ENCODE data around the gene PLPP2. TPM values are rescaled to one million over a fixed set of nuclear protein-coding genes. Genes with fewer than 3 reads are reported as not detected.

The PLPP2 gene
- total and polyA plus RNA-seq, 9 of the 15 experiments (the other 6 are each of a cell fraction or from before 2014, with no cell fraction given) = 0.51 to 4.4 (median 2.2) TPM; not detected in 1

GRCh38 chr19:305240-306150 is 14.3 kb upstream of the PLPP2 start:
- FAIRE-seq (no peak), DNase-seq (ENCODE audit: extremely low read depth in 1 of 4, low spot score in 3 of 4) (peak in 1 of 4 experiments; percentile 8), ATAC-seq (no peak)
- H4K20me1 ChIP-seq (replicated peaks; ENCODE audit: control insufficient read depth, insufficient read depth, low read length) = no peaks in the 10 kb centered on the region; the same call in 1 of the 2 replicates
- ChIA-PET CTCF (ENCODE audit: low intra/inter-chr PET ratio) (no interaction called here), POLR2A (interaction anchor here (1.5 kb wide), 1 partner anchor 12 kb away, joined by 4 read pairs; no protein-coding TSS in a partner anchor)
- TSS peak; percentile 40 for BruUV-seq (replicated peaks)
- H3K79me2 ChIP-seq (ENCODE audit: control insufficient read depth, insufficient read depth, low read length) = 0 out of 3 replicates have a peak, but pooled peaks cover 6% of the 10 kb centered on the region
- no peak overlapping the region for H3K9ac ChIP-seq (ENCODE audit: insufficient read depth in 1 of 2, low read depth in 2 of 2, low read length in 2 of 2)
- no peaks in the 10 kb centered on the region for H3K27me3 ChIP-seq (ENCODE audit: control insufficient read depth in 2 of 2, insufficient read depth in 2 of 2, low read length in 2 of 2)
- H3K9me3 ChIP-seq (replicated peaks; ENCODE audit: control insufficient read depth, insufficient read depth, low read depth, low read length) = no peaks in the 10 kb centered on the region
- no peak overlapping the region for H3K4me3 ChIP-seq
- no peak overlapping the region for H2AFZ ChIP-seq (ENCODE audit: low read depth, low read length)
- no peak overlapping the region for H3K4me2 ChIP-seq (ENCODE audit: insufficient read depth, low read length)
- WGBS (ENCODE audit: insufficient coverage, low coverage, missing lambda C conversion rate) = 92% methylated on average over 34 of the region's 43 CpGs
- peaks cover 45% of the 10 kb centered on the region; the same call in 1 of the 3 replicates for H3K36me3 ChIP-seq (ENCODE audit: control insufficient read depth, insufficient read depth, low read length)
- peaks cover 2 to 14% of the 10 kb centered on the region in 2 experiments; a peak in 4 of 5 replicates for H3K4me1 ChIP-seq (replicated peaks in 1 of 2; ENCODE audit: control insufficient read depth in 2 of 2, insufficient read depth in 2 of 2, low read length in 2 of 2)
- no peak overlapping the region for H3K27ac ChIP-seq (ENCODE audit: extremely low read depth, low read depth, low read length)
- TF ChIP-seq HNRNPK (IDR thresholded peaks at IDR 0.05; ENCODE audit: low read depth, low read length, poor library complexity, severe bottlenecking) = no peak
- TF ChIP-seq NFRKB (IDR thresholded peaks at IDR 0.05; ENCODE audit: low read depth) = no peak
- 0 out of 2 replicates have a peak, but pooled peaks have one; percentile 1 for TF ChIP-seq POLR2A (conservative IDR thresholded peaks at IDR 0.05)
- TF ChIP-seq DMBX1 (CRISPR knock-in tag; IDR thresholded peaks at IDR 0.05; ENCODE audit: borderline replicate concordance) = no peak
- in situ Hi-C loops (cut with MboI) = no loop called here
- H3K9me1 ChIP-seq (ENCODE audit: control insufficient read depth, insufficient read depth, low read length) = no peaks in the 10 kb centered on the region
- intact Hi-C loops (cut with micrococcal nuclease) = no loop called here

Data from K562 (cell line).